Muscle layer of duodenum (tissue), 2 donors: ENCODE data around the gene ADD3.

Experiments
- H3K27ac ChIP-seq: one replicate; pipeline ENCODE4 v1.7.0; 2013; ENCODE audit warnings: mild to moderate bottlenecking, low read length
- H3K27me3 ChIP-seq: one replicate; pipeline ENCODE4 v1.7.0; 2013; ENCODE audit warnings: low read depth, mild to moderate bottlenecking, control low read depth, low read length
- H3K36me3 ChIP-seq, 2 donors: one replicate each; pipeline ENCODE4 v1.7.0; 2013; ENCODE audit warnings: low read length in 2 of 2, control low read depth in 1 of 2, mild to moderate bottlenecking in 1 of 2; ENCODE audit not compliant: insufficient read depth in 2 of 2, control insufficient read depth in 1 of 2
- H3K4me1 ChIP-seq, 2 donors: one replicate each; pipeline ENCODE4 v1.7.0; 2013; ENCODE audit warnings: low read length in 2 of 2, mild to moderate bottlenecking in 2 of 2, control low read depth in 1 of 2, moderate library complexity in 1 of 2; ENCODE audit not compliant: insufficient read depth in 2 of 2, control insufficient read depth in 1 of 2
- H3K4me3 ChIP-seq, 2 donors: one replicate each; pipeline ENCODE4 v1.7.0; 2013; ENCODE audit warnings: low read length in 2 of 2, low read depth in 1 of 2, mild to moderate bottlenecking in 1 of 2
- H3K9me3 ChIP-seq, 2 donors: one replicate each; pipeline ENCODE4 v1.7.0; 2013; ENCODE audit warnings: low read length in 2 of 2, control low read depth in 1 of 2, mild to moderate bottlenecking in 1 of 2; ENCODE audit not compliant: control insufficient read depth in 1 of 2
- donor health status: healthy.

ADD3 gene

GRCh38 chr10:109993551-109994330 lies 14.0 kb upstream of the ADD3 start:
- Histone ChIP-seq H3K4me1 (no peaks in the 10 kb centered on the region), H3K4me3 (no peak overlapping the region), H3K36me3 (no peaks in the 10 kb centered on the region), H3K9me3 (no peaks in the 10 kb centered on the region), H3K27me3 (no peaks in the 10 kb centered on the region), H3K27ac (no peak overlapping the region)

GRCh38 chr10:109994711-109995577 lies 12.8 kb upstream of the ADD3 start:
- Histone ChIP-seq H3K27ac (no peak overlapping the region), H3K9me3 (no peaks in the 10 kb centered on the region), H3K4me1 (no peaks in the 10 kb centered on the region), H3K27me3 (no peaks in the 10 kb centered on the region), H3K36me3 (no peaks in the 10 kb centered on the region), H3K4me3 (no peak overlapping the region)

GRCh38 chr10:109995595-109995994 lies 12.2 kb upstream of the ADD3 start:
- H3K27ac ChIP-seq: no peak overlapping the region
- no peak overlapping the region for H3K4me3 ChIP-seq
- H3K36me3 ChIP-seq: no peaks in the 10 kb centered on the region
- H3K9me3 ChIP-seq: no peaks in the 10 kb centered on the region
- H3K27me3 ChIP-seq: no peaks in the 10 kb centered on the region
- no peaks in the 10 kb centered on the region for H3K4me1 ChIP-seq

GRCh38 chr10:109996225-109996624 lies 11.6 kb upstream of the ADD3 start:
- peak overlapping the region in 1 of 2 donors; percentile 30 for H3K4me3 ChIP-seq
- no peaks in the 10 kb centered on the region for H3K9me3 ChIP-seq
- H3K4me1 ChIP-seq: no peaks in the 10 kb centered on the region
- peak overlapping the region; percentile 54 for H3K27ac ChIP-seq
- no peaks in the 10 kb centered on the region for H3K27me3 ChIP-seq
- H3K36me3 ChIP-seq: no peaks in the 10 kb centered on the region

GRCh38 chr10:109996766-109997171 lies 11.0 kb upstream of the ADD3 start:
- Histone ChIP-seq H3K27me3 (no peaks in the 10 kb centered on the region), H3K36me3 (no peaks in the 10 kb centered on the region), H3K27ac (peak overlapping the region; percentile 54), H3K4me1 (no peaks in the 10 kb centered on the region), H3K9me3 (no peaks in the 10 kb centered on the region), H3K4me3 (peak overlapping the region in 1 of 2 donors; percentile 30)

- Histone ChIP-seq H3K27ac (peak overlapping the region; percentile 54), H3K27me3 (no peaks in the 10 kb centered on the region), H3K4me3 (peak overlapping the region in 1 of 2 donors; percentile 30), H3K4me1 (no peaks in the 10 kb centered on the region), H3K9me3 (no peaks in the 10 kb centered on the region), H3K36me3 (no peaks in the 10 kb centered on the region)
Observed at GRCh38 chr10:109997233-109997632, 10.6 kb upstream of the ADD3 start.

- H3K27me3 ChIP-seq: no peaks in the 10 kb centered on the region
Observed at GRCh38 chr10:109998513-109998912, 9.3 kb upstream of the ADD3 start.

GRCh38 chr10:110002801-110003523 lies 4.8 kb upstream of the ADD3 start:
- Histone ChIP-seq H3K27me3 (no peaks in the 10 kb centered on the region), H3K36me3 (peaks cover 0 to 5% of the 10 kb centered on the region in 2 donors), H3K9me3 (no peaks in the 10 kb centered on the region), H3K4me1 (peaks cover 0 to 10% of the 10 kb centered on the region in 2 donors), H3K4me3 (no peak overlapping the region), H3K27ac (no peak overlapping the region)

More at GRCh38 chr10:109998513-109998912, 9.3 kb upstream of the ADD3 start:
- H3K27ac ChIP-seq: no peak overlapping the region
- H3K4me3 ChIP-seq: no peak overlapping the region
- H3K9me3 ChIP-seq: no peaks in the 10 kb centered on the region
- H3K4me1 ChIP-seq: no peaks in the 10 kb centered on the region
- H3K36me3 ChIP-seq: no peaks in the 10 kb centered on the region

- Histone ChIP-seq H3K9me3 (no peaks in the 10 kb centered on the region), H3K27me3 (no peaks in the 10 kb centered on the region), H3K4me1 (peaks cover 0 to 10% of the 10 kb centered on the region in 2 donors), H3K36me3 (peaks cover 0 to 5% of the 10 kb centered on the region in 2 donors), H3K4me3 (no peak overlapping the region), H3K27ac (peak overlapping the region; percentile 46)
Observed at GRCh38 chr10:110003524-110003885, 4.3 kb upstream of the ADD3 start.

GRCh38 chr10:110005719-110006118 lies 2.1 kb upstream of the ADD3 start:
- Histone ChIP-seq H3K9me3 (no peaks in the 10 kb centered on the region), H3K27ac (peak overlapping the region; percentile 56), H3K36me3 (peaks cover 0 to 5% of the 10 kb centered on the region in 2 donors), H3K27me3 (no peaks in the 10 kb centered on the region), H3K4me3 (peak overlapping the region; percentile 43 to 94), H3K4me1 (peaks cover under 1 to 18% of the 10 kb centered on the region in 2 donors)
